Measurements from ENCODE around the gene ZNF57. TPM values are rescaled to one million over a fixed set of nuclear protein-coding genes. Genes with fewer than 3 reads are reported as not detected.

Gene ZNF57
- total and polyA plus RNA-seq, 9 of the 15 experiments (the other 6 are each of a cell fraction or from before 2014, with no cell fraction given), result 3.9 to 13.5 (median 7.8) TPM

- TF ChIP-seq HNRNPUL1 (IDR thresholded peaks at IDR 0.05; ENCODE audit: low read length) (no peak), ZNF217 (CRISPR knock-in tag; IDR thresholded peaks at IDR 0.05) (no peak), RAD21 (CRISPR knock-in tag; conservative IDR thresholded peaks at IDR 0.05 in 1 of 2, IDR thresholded peaks at IDR 0.05 in 1 of 2) (peak; percentile 39 to 65; a peak in 3 of 4 replicates), NONO (IDR thresholded peaks at IDR 0.05; ENCODE audit: low read depth in 2 of 2, low read length in 1 of 2) (0 out of 4 replicates have a peak, but pooled peaks of 1 of the 2 experiments have one; percentile 10), CREB3L1 (IDR thresholded peaks at IDR 0.05; ENCODE audit: borderline replicate concordance, low read depth) (peak; percentile 40; the same call in 1 of the 2 replicates), MEF2D (tag; conservative IDR thresholded peaks at IDR 0.05; ENCODE audit: low read depth) (0 out of 2 replicates have a peak, but pooled peaks have one; percentile 20), PHB (CRISPR knock-in tag; IDR thresholded peaks at IDR 0.05) (no peak), SNIP1 (IDR thresholded peaks at IDR 0.05; ENCODE audit: low read depth) (no peak), CBX3 (IDR thresholded peaks at IDR 0.05; ENCODE audit: borderline replicate concordance in 1 of 2, low read length in 2 of 2) (peak in 1 of 2 experiments; percentile 23; a peak in 1 of 3 replicates), BHLHE40 (IDR thresholded peaks at IDR 0.05; ENCODE audit: low read length) (no peak), HNRNPL (IDR thresholded peaks at IDR 0.05; ENCODE audit: low read depth, low read length) (no peak), FOXK2 (conservative IDR thresholded peaks at IDR 0.05 in 1 of 2, IDR thresholded peaks at IDR 0.05 in 1 of 2; ENCODE audit: low read depth in 2 of 2) (peak; percentile 74 to 79), ZNF133 (CRISPR knock-in tag; IDR thresholded peaks at IDR 0.05) (no peak), MCM7 (IDR thresholded peaks at IDR 0.05) (peak in 1 of 2 experiments; percentile 77; a peak in 1 of 4 replicates), ATF7 (IDR thresholded peaks at IDR 0.05) (peak; percentile 45; the same call in 1 of the 2 replicates), GABPB1 (CRISPR knock-in tag; IDR thresholded peaks at IDR 0.05) (no peak), DNMT1 (IDR thresholded peaks at IDR 0.05) (no peak), HMGN3 (IDR thresholded peaks at IDR 0.05; ENCODE audit: borderline replicate concordance, extremely low read depth, insufficient read length, low read depth, low read length) (no peak), CBFA2T2 (conservative IDR thresholded peaks at IDR 0.05) (no peak)
These were observed 13.3 kb upstream of the ZNF57 start (continued) for GRCh38 chr19:2887391-2887914.

Measured in K562 (cell line).